HG02870 (cell line): Measurements from ENCODE around the gene SYNDIG1.
"Not testable (repeated sequence)": the region's sequence is repeated elsewhere in the genome, so short reads cannot be mapped to it uniquely, and the experiment has no call there.

Source experiments
- ATAC-seq: cut with Tn5 transposase; IDR thresholded peaks from one replicate; pipeline ENCODE4 v1.9.1; 2021; ENCODE audit warnings: mild to moderate bottlenecking, moderate library complexity; ENCODE audit not compliant: unreplicated experiment

SYNDIG1 gene

GRCh38 chr20:24605937-24606455, 136.6 kb downstream of the SYNDIG1 start:
- no peak for ATAC-seq

- ATAC-seq, result no peak
These were observed 138.0 kb downstream of the SYNDIG1 start for GRCh38 chr20:24607402-24607801.

- ATAC-seq, result peak; percentile 48
These were observed 139.7 kb downstream of the SYNDIG1 start for GRCh38 chr20:24608926-24609667.

- ATAC-seq, result no peak
These were observed 140.3 kb downstream of the SYNDIG1 start for GRCh38 chr20:24609757-24610156.

- no peak for ATAC-seq
These were observed 141.1 kb downstream of the SYNDIG1 start for GRCh38 chr20:24610341-24611115.

GRCh38 chr20:24611360-24612140, 142.1 kb downstream of the SYNDIG1 start:
- no peak for ATAC-seq

GRCh38 chr20:24612799-24613775, 143.7 kb downstream of the SYNDIG1 start:
- ATAC-seq, result no peak

- no peak for ATAC-seq
These were observed 144.9 kb downstream of the SYNDIG1 start for GRCh38 chr20:24614341-24614740.

GRCh38 chr20:24615353-24615752, 145.9 kb downstream of the SYNDIG1 start:
- no peak for ATAC-seq

- no peak for ATAC-seq
These were observed 147.0 kb downstream of the SYNDIG1 start for GRCh38 chr20:24616258-24617079.

GRCh38 chr20:24617080-24617432, 147.6 kb downstream of the SYNDIG1 start:
- ATAC-seq, result no peak

- ATAC-seq, result no peak
These were observed 148.5 kb downstream of the SYNDIG1 start for GRCh38 chr20:24617757-24618450.

- no peak for ATAC-seq
These were observed 149.3 kb downstream of the SYNDIG1 start for GRCh38 chr20:24618739-24619138.

- ATAC-seq, result no peak
These were observed 149.8 kb downstream of the SYNDIG1 start for GRCh38 chr20:24619212-24619611.

GRCh38 chr20:24620937-24621519, 151.6 kb downstream of the SYNDIG1 start:
- no peak for ATAC-seq

- ATAC-seq, result no peak
These were observed 153.4 kb downstream of the SYNDIG1 start for GRCh38 chr20:24622856-24623255.

- not testable (repeated sequence) for ATAC-seq
These were observed 156.7 kb downstream of the SYNDIG1 start for GRCh38 chr20:24626141-24626540.

- ATAC-seq, result no peak
These were observed 157.9 kb downstream of the SYNDIG1 start for GRCh38 chr20:24627291-24627690.
